K562 (cell line): ENCODE measurements around the gene ZNF646. TPM values are rescaled to one million over a fixed set of nuclear protein-coding genes. Genes with fewer than 3 reads are reported as not detected.

Source experiments
- BDP1 ChIP-seq: IDR thresholded peaks from 3 replicates; pipeline ENCODE4 v1.6.1; 2011; ENCODE audit not compliant: insufficient read length, insufficient read depth
- CBFA2T2 ChIP-seq: fragments of 450-650 bp; conservative IDR thresholded peaks from 2 replicates; pipeline ENCODE4 v1.6.1; 2017; ENCODE audit warnings: mild to moderate bottlenecking
- EZH2 ChIP-seq: IDR thresholded peaks from 2 replicates; pipeline ENCODE4 v1.6.1; 2012; ENCODE audit warnings: low read depth, mild to moderate bottlenecking, inconsistent platforms, low read length, borderline replicate concordance
- HEY1 ChIP-seq: fragments of 250-450 bp; sonication (Bioruptor Pico); IDR thresholded peaks from 2 replicates; pipeline ENCODE4 v1.5.0; 2020; ENCODE audit warnings: mild to moderate bottlenecking, moderate library complexity, borderline replicate concordance
- KDM4B ChIP-seq, 2 experiments: fragments of 450-650 bp in 1 of 2; sonication (generic) in 1 of 2; IDR thresholded peaks; 2 replicates each; pipeline ENCODE4 v1.6.1; 2016 to 2017; ENCODE audit warnings: borderline replicate concordance in 2 of 2, antibody characterized with exemption in 1 of 2, low read depth in 1 of 2, mild to moderate bottlenecking in 1 of 2
- KDM5B ChIP-seq: fragments of 200-600 bp; sonication (generic); IDR thresholded peaks from 2 replicates; pipeline ENCODE4 v1.6.1; 2012; ENCODE audit warnings: low read depth, mild to moderate bottlenecking, moderate library complexity, low read length, control low read depth, inconsistent platforms; ENCODE audit not compliant: insufficient replicate concordance
- PCBP1 ChIP-seq: fragments of 200-400 bp; formaldehyde crosslinking; IDR thresholded peaks from 2 replicates; pipeline ENCODE4 v1.6.1; 2018; ENCODE audit warnings: mild to moderate bottlenecking, low read depth, low read length; ENCODE audit not compliant: poor library complexity, severe bottlenecking
- PHF21A ChIP-seq: fragments of 450-650 bp; IDR thresholded peaks from 2 replicates; pipeline ENCODE4 v1.6.1; 2017; ENCODE audit warnings: low read depth, borderline replicate concordance
- POLR3G ChIP-seq: IDR thresholded peaks from 2 replicates; pipeline ENCODE4 v1.6.1; 2011; ENCODE audit not compliant: insufficient read length, insufficient replicate concordance; ENCODE audit errors: extremely low read depth
- RBM15 ChIP-seq: fragments of 200-400 bp; formaldehyde crosslinking; IDR thresholded peaks from 2 replicates; pipeline ENCODE4 v1.6.1; 2018; ENCODE audit warnings: mild to moderate bottlenecking, low read length, moderate library complexity; ENCODE audit not compliant: insufficient read depth
- SLC30A9 ChIP-seq: fragments of 250-450 bp; sonication (Bioruptor Pico); IDR thresholded peaks from 2 replicates; pipeline ENCODE4 v1.8.0; 2022; ENCODE audit warnings: mild to moderate bottlenecking, moderate library complexity
- polyA plus RNA-seq, 8 experiments: library from polyadenylated mRNA; depleted of rRNA in 4 of 8; stranded (reverse) in 5 of 8; unstranded in 3 of 8; fragments of >200 nt; fragmentation: Nextera tagmentation in 2 of 8; fragmentation: Illumina TruSeq in 1 of 8; extraction: Ambion mirVana in 2 of 8; extraction: Trizol in 1 of 8; gene quantifications; 2 replicates each; pipeline versions ENCODE4 v1.2.1 to v1.2.3, GENCODE V29; 2011 to 2014; ENCODE audit warnings: inconsistent platforms in 1 of 8, missing spikeins in 1 of 8
- total RNA-seq, 7 experiments: library from RNA; depleted of rRNA in 6 of 7; stranded (reverse); fragments of >200 nt in 6 of 7; fragmentation: Illumina TruSeq in 2 of 7; extraction: Trizol in 2 of 7; gene quantifications; 2 replicates each; pipeline versions ENCODE4 v1.2.1 to v1.2.3, GENCODE V29; 2011 to 2021; ENCODE audit warnings: low replicate concordance in 1 of 7
- TF ChIP-seq, protein P1 (sequence below), 2 experiments: fragments of 200-800 bp in 1 of 2; sonication (Bioruptor generic) in 1 of 2; sonication (generic) in 1 of 2; formaldehyde crosslinking in 1 of 2; IDR thresholded peaks in 1 of 2; conservative IDR thresholded peaks in 1 of 2; 2 replicates each; pipeline versions ENCODE4 v1.5.0 to v1.6.1; 2016 to 2020; ENCODE audit warnings: missing compliant biosample characterization in 1 of 2, missing genetic modification characterization in 1 of 2, missing genetic modification reagents in 1 of 2
- TF ChIP-seq, protein P2 (sequence below): fragments of 200-800 bp; sonication (Bioruptor generic); IDR thresholded peaks from 2 replicates; pipeline ENCODE4 v1.6.1; 2017; ENCODE audit warnings: missing genetic modification characterization, missing compliant biosample characterization
- TF ChIP-seq, protein P3 (sequence below): sonication (generic); formaldehyde crosslinking; IDR thresholded peaks from 2 replicates; pipeline ENCODE4 v1.8.1; 2023; ENCODE audit warnings: mild to moderate bottlenecking, missing genetic modification reagents
- TF ChIP-seq, protein P4 (sequence below): sonication (generic); formaldehyde crosslinking; IDR thresholded peaks from 2 replicates; pipeline ENCODE4 v1.8.1; 2023; ENCODE audit warnings: missing genetic modification reagents, mild to moderate bottlenecking, borderline replicate concordance

ZNF646 gene
- total and polyA plus RNA-seq, 9 of the 15 experiments (the other 6 are each of a cell fraction or from before 2014, with no cell fraction given) = 0.08 to 20.6 (median 8.0) TPM

DNA sequence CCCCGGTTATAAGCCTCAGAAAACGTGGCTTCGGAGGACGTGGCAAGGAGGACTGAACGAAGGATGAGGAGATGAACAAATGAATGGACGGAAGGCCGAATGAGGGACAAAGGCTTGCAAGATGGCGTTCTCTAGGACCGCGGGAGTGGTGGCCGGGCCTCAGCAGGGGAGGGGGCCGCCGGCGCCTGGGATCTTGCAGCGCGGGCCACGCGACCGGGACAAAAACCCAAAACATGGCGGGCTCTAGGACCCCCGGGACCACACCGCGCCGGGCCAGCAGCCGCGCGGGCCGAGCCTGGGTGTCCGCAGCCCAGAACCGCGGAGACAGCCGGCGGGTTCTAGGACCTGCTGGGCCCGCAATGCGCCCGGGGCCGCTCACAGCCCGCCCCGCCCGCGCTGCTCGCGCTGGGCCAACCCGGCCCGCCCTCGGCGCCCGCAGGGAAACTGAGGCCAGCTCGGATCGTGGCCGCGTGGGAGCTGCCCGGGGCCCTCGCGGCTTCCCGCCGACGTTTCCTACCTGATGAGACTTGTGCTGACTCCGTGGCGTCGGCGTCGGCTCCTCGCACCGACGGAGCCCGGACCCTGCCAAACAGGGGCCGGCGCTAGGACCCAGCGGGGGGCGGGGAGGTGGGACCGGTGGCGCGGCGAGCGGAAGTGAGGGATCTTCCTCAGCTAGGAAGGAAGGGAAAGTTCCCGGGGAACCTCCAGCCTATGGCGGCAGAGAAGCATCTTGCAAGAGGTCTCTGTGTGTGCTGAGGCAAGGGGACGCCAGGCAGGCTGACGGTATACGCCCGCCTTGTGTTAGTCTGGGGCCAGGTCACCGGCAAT lies 866 bp upstream of the ZNF646 start (continued):
- TF ChIP-seq, protein P1, sequence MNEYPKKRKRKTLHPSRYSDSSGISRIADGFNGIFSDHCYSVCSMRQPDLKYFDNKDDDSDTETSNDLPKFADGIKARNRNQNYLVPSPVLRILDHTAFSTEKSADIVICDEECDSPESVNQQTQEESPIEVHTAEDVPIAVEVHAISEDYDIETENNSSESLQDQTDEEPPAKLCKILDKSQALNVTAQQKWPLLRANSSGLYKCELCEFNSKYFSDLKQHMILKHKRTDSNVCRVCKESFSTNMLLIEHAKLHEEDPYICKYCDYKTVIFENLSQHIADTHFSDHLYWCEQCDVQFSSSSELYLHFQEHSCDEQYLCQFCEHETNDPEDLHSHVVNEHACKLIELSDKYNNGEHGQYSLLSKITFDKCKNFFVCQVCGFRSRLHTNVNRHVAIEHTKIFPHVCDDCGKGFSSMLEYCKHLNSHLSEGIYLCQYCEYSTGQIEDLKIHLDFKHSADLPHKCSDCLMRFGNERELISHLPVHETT (CRISPR knock-in tag; conservative IDR thresholded peaks at IDR 0.05 in 1 of 2, IDR thresholded peaks at IDR 0.05 in 1 of 2) = peak in 1 of 2 experiments; percentile 72; a peak in 1 of 4 replicates
- no peak for TF ChIP-seq KDM5B
- TF ChIP-seq KDM4B (IDR thresholded peaks at IDR 0.05; ENCODE audit: borderline replicate concordance in 2 of 2, low read depth in 1 of 2) = no peak
- TF ChIP-seq, protein P2, sequence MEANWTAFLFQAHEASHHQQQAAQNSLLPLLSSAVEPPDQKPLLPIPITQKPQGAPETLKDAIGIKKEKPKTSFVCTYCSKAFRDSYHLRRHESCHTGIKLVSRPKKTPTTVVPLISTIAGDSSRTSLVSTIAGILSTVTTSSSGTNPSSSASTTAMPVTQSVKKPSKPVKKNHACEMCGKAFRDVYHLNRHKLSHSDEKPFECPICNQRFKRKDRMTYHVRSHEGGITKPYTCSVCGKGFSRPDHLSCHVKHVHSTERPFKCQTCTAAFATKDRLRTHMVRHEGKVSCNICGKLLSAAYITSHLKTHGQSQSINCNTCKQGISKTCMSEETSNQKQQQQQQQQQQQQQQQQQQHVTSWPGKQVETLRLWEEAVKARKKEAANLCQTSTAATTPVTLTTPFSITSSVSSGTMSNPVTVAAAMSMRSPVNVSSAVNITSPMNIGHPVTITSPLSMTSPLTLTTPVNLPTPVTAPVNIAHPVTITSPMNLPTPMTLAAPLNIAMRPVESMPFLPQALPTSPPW (CRISPR knock-in tag) = peak; percentile 83
- TF ChIP-seq RBM15 = no peak
- TF ChIP-seq BDP1 = no peak
- TF ChIP-seq EZH2 = no peak
- peak; percentile 97 for TF ChIP-seq PCBP1
- TF ChIP-seq SLC30A9 = no peak
- no peak for TF ChIP-seq CBFA2T2
- TF ChIP-seq POLR3G = no peak
- TF ChIP-seq, protein P3, sequence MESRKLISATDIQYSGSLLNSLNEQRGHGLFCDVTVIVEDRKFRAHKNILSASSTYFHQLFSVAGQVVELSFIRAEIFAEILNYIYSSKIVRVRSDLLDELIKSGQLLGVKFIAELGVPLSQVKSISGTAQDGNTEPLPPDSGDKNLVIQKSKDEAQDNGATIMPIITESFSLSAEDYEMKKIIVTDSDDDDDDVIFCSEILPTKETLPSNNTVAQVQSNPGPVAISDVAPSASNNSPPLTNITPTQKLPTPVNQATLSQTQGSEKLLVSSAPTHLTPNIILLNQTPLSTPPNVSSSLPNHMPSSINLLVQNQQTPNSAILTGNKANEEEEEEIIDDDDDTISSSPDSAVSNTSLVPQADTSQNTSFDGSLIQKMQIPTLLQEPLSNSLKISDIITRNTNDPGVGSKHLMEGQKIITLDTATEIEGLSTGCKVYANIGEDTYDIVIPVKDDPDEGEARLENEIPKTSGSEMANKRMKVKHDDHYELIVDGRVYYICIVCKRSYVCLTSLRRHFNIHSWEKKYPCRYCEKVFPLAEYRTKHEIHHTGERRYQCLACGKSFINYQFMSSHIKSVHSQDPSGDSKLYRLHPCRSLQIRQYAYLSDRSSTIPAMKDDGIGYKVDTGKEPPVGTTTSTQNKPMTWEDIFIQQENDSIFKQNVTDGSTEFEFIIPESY (CRISPR knock-in tag) = peak; percentile 62
- TF ChIP-seq PHF21A = no peak
- TF ChIP-seq, protein P4, sequence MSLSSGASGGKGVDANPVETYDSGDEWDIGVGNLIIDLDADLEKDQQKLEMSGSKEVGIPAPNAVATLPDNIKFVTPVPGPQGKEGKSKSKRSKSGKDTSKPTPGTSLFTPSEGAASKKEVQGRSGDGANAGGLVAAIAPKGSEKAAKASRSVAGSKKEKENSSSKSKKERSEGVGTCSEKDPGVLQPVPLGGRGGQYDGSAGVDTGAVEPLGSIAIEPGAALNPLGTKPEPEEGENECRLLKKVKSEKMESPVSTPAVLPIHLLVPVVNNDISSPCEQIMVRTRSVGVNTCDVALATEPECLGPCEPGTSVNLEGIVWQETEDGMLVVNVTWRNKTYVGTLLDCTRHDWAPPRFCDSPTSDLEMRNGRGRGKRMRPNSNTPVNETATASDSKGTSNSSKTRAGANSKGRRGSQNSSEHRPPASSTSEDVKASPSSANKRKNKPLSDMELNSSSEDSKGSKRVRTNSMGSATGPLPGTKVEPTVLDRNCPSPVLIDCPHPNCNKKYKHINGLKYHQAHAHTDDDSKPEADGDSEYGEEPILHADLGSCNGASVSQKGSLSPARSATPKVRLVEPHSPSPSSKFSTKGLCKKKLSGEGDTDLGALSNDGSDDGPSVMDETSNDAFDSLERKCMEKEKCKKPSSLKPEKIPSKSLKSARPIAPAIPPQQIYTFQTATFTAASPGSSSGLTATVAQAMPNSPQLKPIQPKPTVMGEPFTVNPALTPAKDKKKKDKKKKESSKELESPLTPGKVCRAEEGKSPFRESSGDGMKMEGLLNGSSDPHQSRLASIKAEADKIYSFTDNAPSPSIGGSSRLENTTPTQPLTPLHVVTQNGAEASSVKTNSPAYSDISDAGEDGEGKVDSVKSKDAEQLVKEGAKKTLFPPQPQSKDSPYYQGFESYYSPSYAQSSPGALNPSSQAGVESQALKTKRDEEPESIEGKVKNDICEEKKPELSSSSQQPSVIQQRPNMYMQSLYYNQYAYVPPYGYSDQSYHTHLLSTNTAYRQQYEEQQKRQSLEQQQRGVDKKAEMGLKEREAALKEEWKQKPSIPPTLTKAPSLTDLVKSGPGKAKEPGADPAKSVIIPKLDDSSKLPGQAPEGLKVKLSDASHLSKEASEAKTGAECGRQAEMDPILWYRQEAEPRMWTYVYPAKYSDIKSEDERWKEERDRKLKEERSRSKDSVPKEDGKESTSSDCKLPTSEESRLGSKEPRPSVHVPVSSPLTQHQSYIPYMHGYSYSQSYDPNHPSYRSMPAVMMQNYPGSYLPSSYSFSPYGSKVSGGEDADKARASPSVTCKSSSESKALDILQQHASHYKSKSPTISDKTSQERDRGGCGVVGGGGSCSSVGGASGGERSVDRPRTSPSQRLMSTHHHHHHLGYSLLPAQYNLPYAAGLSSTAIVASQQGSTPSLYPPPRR = 0 out of 2 replicates have a peak, but pooled peaks have one; percentile 45
- no peak for TF ChIP-seq HEY1 (CRISPR knock-in tag)
